ENCODE measurements around the gene SGSH.
"Not testable (repeated sequence)": the region's sequence is repeated elsewhere in the genome, so short reads cannot be mapped to it uniquely, and the experiment has no call there.

Gene SGSH

GRCh38 chr17:80260069-80260535 is 40.0 kb upstream of the SGSH start:
- in situ Hi-C loops (cut with MboI; ENCODE audit: low pct_unique_long_range_greater_than_20kb, low sequenced_read_pairs, unreplicated experiment) = no loop called here
- TF ChIP-seq CTCF (IDR thresholded peaks at IDR 0.05; ENCODE audit: extremely low read depth, insufficient read depth, missing control alignments) = no peak
- DNase-seq (ENCODE audit: low spot score) = peak; percentile 95

- no peak for DNase-seq (ENCODE audit: low spot score)
- in situ Hi-C loops (cut with MboI; ENCODE audit: low pct_unique_long_range_greater_than_20kb, low sequenced_read_pairs, unreplicated experiment) = no loop called here
- TF ChIP-seq CTCF (IDR thresholded peaks at IDR 0.05; ENCODE audit: extremely low read depth, insufficient read depth, missing control alignments) = no peak
These were observed 39.4 kb upstream of the SGSH start for GRCh38 chr17:80259457-80260068.

- DNase-seq (ENCODE audit: low spot score); in situ Hi-C loops (cut with MboI; ENCODE audit: low pct_unique_long_range_greater_than_20kb, low sequenced_read_pairs, unreplicated experiment): not testable (repeated sequence)
These were observed 38.2 kb upstream of the SGSH start for GRCh38 chr17:80258296-80258695.

GRCh38 chr17:80257716-80258213 is 37.6 kb upstream of the SGSH start:
- in situ Hi-C loops (cut with MboI; ENCODE audit: low pct_unique_long_range_greater_than_20kb, low sequenced_read_pairs, unreplicated experiment) = no loop called here
- TF ChIP-seq CTCF (IDR thresholded peaks at IDR 0.05; ENCODE audit: extremely low read depth, insufficient read depth, missing control alignments) = no peak
- DNase-seq (ENCODE audit: low spot score) = no peak

- in situ Hi-C loops (cut with MboI; ENCODE audit: low pct_unique_long_range_greater_than_20kb, low sequenced_read_pairs, unreplicated experiment) = no loop called here
- no peak for TF ChIP-seq CTCF (IDR thresholded peaks at IDR 0.05; ENCODE audit: extremely low read depth, insufficient read depth, missing control alignments)
- no peak for DNase-seq (ENCODE audit: low spot score)
These were observed 35.9 kb upstream of the SGSH start for GRCh38 chr17:80256034-80256350.

- no peak for TF ChIP-seq CTCF (IDR thresholded peaks at IDR 0.05; ENCODE audit: extremely low read depth, insufficient read depth, missing control alignments)
- in situ Hi-C loops (cut with MboI; ENCODE audit: low pct_unique_long_range_greater_than_20kb, low sequenced_read_pairs, unreplicated experiment) = no loop called here
- peak; percentile 65 for DNase-seq (ENCODE audit: low spot score)
These were observed 34.5 kb upstream of the SGSH start for GRCh38 chr17:80254396-80255251.
